HG02885 (cell line): ENCODE measurements around the gene FAM25C.
A peak's percentile ranks its signal among the peaks of the same experiment; 100 is the strongest.
"Not testable (repeated sequence)": the region's sequence is repeated elsewhere in the genome, so short reads cannot be mapped to it uniquely, and the experiment has no call there.

Source experiments
- ATAC-seq: cut with Tn5 transposase; IDR thresholded peaks from one replicate; pipeline ENCODE4 v1.9.1; 2021; ENCODE audit warnings: mild to moderate bottlenecking; ENCODE audit not compliant: unreplicated experiment, poor library complexity

Gene FAM25C

GRCh38 chr10:47999691-48000090, at the start of gene FAM25C:
Gene FAM25C (minus strand): TSS chr10:47999791. CDS start chr10:47999765, 26 bp downstream.
- not testable (repeated sequence) for ATAC-seq

- not testable (repeated sequence) for ATAC-seq
Measured at GRCh38 chr10:48044557-48044956, 45.0 kb upstream of the FAM25C start.

- ATAC-seq, result not testable (repeated sequence)
Measured at GRCh38 chr10:48031390-48031789, 31.8 kb upstream of the FAM25C start.

GRCh38 chr10:48002306-48002705, 2.7 kb upstream of the FAM25C start:
- ATAC-seq, result not testable (repeated sequence)

GRCh38 chr10:47994045-47994444, 5.5 kb downstream of the FAM25C start:
- not testable (repeated sequence) for ATAC-seq

GRCh38 chr10:47992560-47992959, 7.0 kb downstream of the FAM25C start:
- not testable (repeated sequence) for ATAC-seq

GRCh38 chr10:47991706-47992105, 7.9 kb downstream of the FAM25C start:
- not testable (repeated sequence) for ATAC-seq

- not testable (repeated sequence) for ATAC-seq
Measured at GRCh38 chr10:47990097-47990496, 9.5 kb downstream of the FAM25C start.

- ATAC-seq, result not testable (repeated sequence)
Measured at GRCh38 chr10:47989542-47989950, 10.0 kb downstream of the FAM25C start.

GRCh38 chr10:47988718-47989541, 10.7 kb downstream of the FAM25C start:
- not testable (repeated sequence) for ATAC-seq

GRCh38 chr10:47987952-47988351, 11.6 kb downstream of the FAM25C start:
- not testable (repeated sequence) for ATAC-seq

GRCh38 chr10:47986413-47987230, 13.0 kb downstream of the FAM25C start:
- not testable (repeated sequence) for ATAC-seq

- not testable (repeated sequence) for ATAC-seq
Measured at GRCh38 chr10:47975409-47975808, 24.2 kb downstream of the FAM25C start.

- not testable (repeated sequence) for ATAC-seq
Measured at GRCh38 chr10:47973131-47973530, 26.5 kb downstream of the FAM25C start.

- ATAC-seq, result not testable (repeated sequence)
Measured at GRCh38 chr10:47972077-47972476, 27.5 kb downstream of the FAM25C start.

- ATAC-seq, result not testable (repeated sequence)
Measured at GRCh38 chr10:47971598-47971997, 28.0 kb downstream of the FAM25C start.

- not testable (repeated sequence) for ATAC-seq
Measured at GRCh38 chr10:47970047-47970446, 29.5 kb downstream of the FAM25C start.

- ATAC-seq, result peak; percentile 97
Measured at GRCh38 chr10:47968988-47969387, 30.6 kb downstream of the FAM25C start.

- not testable (repeated sequence) for ATAC-seq
Measured at GRCh38 chr10:47964280-47965063, 35.1 kb downstream of the FAM25C start.

- ATAC-seq, result not testable (repeated sequence)
Measured at GRCh38 chr10:47962785-47963184, 36.8 kb downstream of the FAM25C start.
